Measurements from ENCODE around the gene TIGD3. TPM values are rescaled to one million over a fixed set of nuclear protein-coding genes. Genes with fewer than 3 reads are reported as not detected.
"Not testable (repeated sequence)": the region's sequence is repeated elsewhere in the genome, so short reads cannot be mapped to it uniquely, and the experiment has no call there.

TIGD3 gene
- total RNA-seq, 1 experiment from 2014 or later = 1.3 TPM

DNA sequence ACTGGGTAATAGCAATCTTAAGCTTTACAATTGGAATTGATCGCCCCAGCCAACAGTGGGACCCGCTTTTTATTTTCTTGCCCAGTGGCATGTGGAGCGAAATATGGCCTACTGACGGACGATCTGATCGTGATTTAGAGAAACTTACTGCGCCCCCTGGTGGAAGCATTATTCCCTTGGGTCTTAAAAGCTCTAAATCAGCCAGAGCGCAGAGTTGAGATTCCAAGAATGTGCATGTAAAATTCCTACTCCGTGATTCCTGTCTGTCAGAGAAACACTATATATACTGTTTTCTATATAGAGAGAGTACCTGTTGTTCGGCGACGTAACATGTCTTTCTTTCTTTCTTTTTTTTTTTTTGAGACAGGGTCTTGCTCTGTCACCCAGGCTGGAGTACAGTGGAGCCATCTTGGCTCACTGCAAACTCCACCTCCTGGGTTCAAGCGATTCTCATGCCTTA is 24.6 kb upstream of the TIGD3 start:
- Histone ChIP-seq H3K9me3 (ENCODE audit: low read length) (no peaks in the 10 kb centered on the region), H3K27me3 (ENCODE audit: low read length) (no peaks in the 10 kb centered on the region), H3K9me2 (replicated peaks; ENCODE audit: low read length) (no peaks in the 10 kb centered on the region), H3K4me3 (ENCODE audit: low read length) (peak overlapping the region; percentile 15; the same call in 1 of the 2 replicates), H3K36me3 (ENCODE audit: low read depth, low read length) (no peaks in the 10 kb centered on the region), H3F3A (ENCODE audit: low read length, unreplicated experiment) (no peaks in the 10 kb centered on the region), H3K27ac (ENCODE audit: low read length) (no peak overlapping the region), H4K20me1 (ENCODE audit: low read length) (peaks cover 6% of the 10 kb centered on the region), H3K4me2 (ENCODE audit: low read length) (peak overlapping the region; percentile 67), H3K4me1 (ENCODE audit: insufficient read depth, low read length) (peaks cover 11% of the 10 kb centered on the region), H2AFZ (ENCODE audit: low read length) (peak overlapping the region; percentile 81), H3K79me2 (ENCODE audit: low read length) (peaks cover 14% of the 10 kb centered on the region), H3K9ac (ENCODE audit: low read length) (peak overlapping the region; percentile 54)
- ChIA-PET CTCF (interaction anchor here (0.7 to 3.2 kb wide), 5 partner anchors 14 to 60 kb away, joined by 3 to 132 read pairs (median 5); partner anchors contain the start of gene CDC42EP2), POLR2A (ENCODE audit: unreplicated experiment) (interaction anchor here (0.5 to 1.2 kb wide), 6 partner anchors 28 to 201 kb away, joined by 3 to 14 read pairs (median 4); no protein-coding TSS in a partner anchor)
- ATAC-seq = peak; percentile 46
- intact Hi-C loops (cut with micrococcal nuclease) = loop anchor here (1.0 kb wide), 2 partner anchors 13 to 55 kb away; no protein-coding TSS in a partner anchor
- TF ChIP-seq EZH2 (IDR thresholded peaks at IDR 0.05; ENCODE audit: low read length, unreplicated experiment) (no peak), EZH2phosphoT487 (IDR thresholded peaks at IDR 0.05; ENCODE audit: borderline replicate concordance, low read length) (no peak)
- TF ChIP-seq, protein P1, sequence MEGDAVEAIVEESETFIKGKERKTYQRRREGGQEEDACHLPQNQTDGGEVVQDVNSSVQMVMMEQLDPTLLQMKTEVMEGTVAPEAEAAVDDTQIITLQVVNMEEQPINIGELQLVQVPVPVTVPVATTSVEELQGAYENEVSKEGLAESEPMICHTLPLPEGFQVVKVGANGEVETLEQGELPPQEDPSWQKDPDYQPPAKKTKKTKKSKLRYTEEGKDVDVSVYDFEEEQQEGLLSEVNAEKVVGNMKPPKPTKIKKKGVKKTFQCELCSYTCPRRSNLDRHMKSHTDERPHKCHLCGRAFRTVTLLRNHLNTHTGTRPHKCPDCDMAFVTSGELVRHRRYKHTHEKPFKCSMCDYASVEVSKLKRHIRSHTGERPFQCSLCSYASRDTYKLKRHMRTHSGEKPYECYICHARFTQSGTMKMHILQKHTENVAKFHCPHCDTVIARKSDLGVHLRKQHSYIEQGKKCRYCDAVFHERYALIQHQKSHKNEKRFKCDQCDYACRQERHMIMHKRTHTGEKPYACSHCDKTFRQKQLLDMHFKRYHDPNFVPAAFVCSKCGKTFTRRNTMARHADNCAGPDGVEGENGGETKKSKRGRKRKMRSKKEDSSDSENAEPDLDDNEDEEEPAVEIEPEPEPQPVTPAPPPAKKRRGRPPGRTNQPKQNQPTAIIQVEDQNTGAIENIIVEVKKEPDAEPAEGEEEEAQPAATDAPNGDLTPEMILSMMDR (conservative IDR thresholded peaks at IDR 0.05; ENCODE audit: low read depth, low read length) = peak; percentile 91
- no TSS peak for BruUV-seq (replicated peaks)
- peak; percentile 98 for DNase-seq

DNA sequence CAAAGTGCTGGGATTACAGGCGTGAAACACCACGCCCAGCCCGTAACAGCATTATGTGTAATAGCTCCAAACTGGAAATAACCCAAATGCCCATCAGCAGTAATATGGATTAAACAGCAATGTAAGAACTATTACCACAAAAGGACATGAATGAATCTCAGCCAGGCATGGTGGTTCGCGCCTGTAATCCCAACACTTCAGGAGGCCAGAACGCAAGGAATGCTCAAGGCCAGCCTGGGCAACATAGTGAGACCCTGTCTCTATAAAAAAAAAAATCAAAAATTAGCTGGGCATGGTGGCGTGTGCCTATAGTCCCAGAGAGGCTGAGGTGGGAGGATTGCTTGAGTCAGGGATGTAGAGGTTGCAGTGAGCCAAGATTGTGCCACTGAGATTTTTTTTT is 24.0 kb upstream of the TIGD3 start:
- H3K36me3 ChIP-seq (ENCODE audit: low read depth, low read length) = no peaks in the 10 kb centered on the region
- H3K9ac ChIP-seq (ENCODE audit: low read length) = no peak overlapping the region
- H3K27me3 ChIP-seq (ENCODE audit: low read length) = no peaks in the 10 kb centered on the region
- no peaks in the 10 kb centered on the region for H3F3A ChIP-seq (ENCODE audit: low read length, unreplicated experiment)
- peaks cover 20% of the 10 kb centered on the region for H3K79me2 ChIP-seq (ENCODE audit: low read length)
- BruUV-seq (replicated peaks) = no TSS peak
- no peaks in the 10 kb centered on the region for H3K9me2 ChIP-seq (replicated peaks; ENCODE audit: low read length)
- no peak overlapping the region for H3K27ac ChIP-seq (ENCODE audit: low read length)
- H3K4me2 ChIP-seq (ENCODE audit: low read length) = peak overlapping the region; percentile 67; the same call in 1 of the 2 replicates
- DNase-seq (no peak), ATAC-seq (no peak)
- ChIA-PET POLR2A (ENCODE audit: unreplicated experiment) (no interaction called here), CTCF (interaction anchor here (0.6 to 3.2 kb wide), 6 partner anchors 14 to 56 kb away, joined by 3 to 132 read pairs (median 18); partner anchors contain the start of gene CDC42EP2)
- peak overlapping the region; percentile 81 for H2AFZ ChIP-seq (ENCODE audit: low read length)
- intact Hi-C loops (cut with micrococcal nuclease) = loop anchor here (1.0 kb wide), 2 partner anchors 13 to 55 kb away; no protein-coding TSS in a partner anchor
- no peak overlapping the region for H3K4me3 ChIP-seq (ENCODE audit: low read length)
- H4K20me1 ChIP-seq (ENCODE audit: low read length) = peaks cover 12% of the 10 kb centered on the region
- H3K9me3 ChIP-seq (ENCODE audit: low read length) = no peaks in the 10 kb centered on the region
- H3K4me1 ChIP-seq (ENCODE audit: insufficient read depth, low read length) = peaks cover 17% of the 10 kb centered on the region
- TF ChIP-seq EZH2 (IDR thresholded peaks at IDR 0.05; ENCODE audit: low read length, unreplicated experiment) = no peak
- TF ChIP-seq EZH2phosphoT487 (IDR thresholded peaks at IDR 0.05; ENCODE audit: borderline replicate concordance, low read length) = no peak
- TF ChIP-seq, protein P1 (conservative IDR thresholded peaks at IDR 0.05; ENCODE audit: low read depth, low read length) = no peak

DNA sequence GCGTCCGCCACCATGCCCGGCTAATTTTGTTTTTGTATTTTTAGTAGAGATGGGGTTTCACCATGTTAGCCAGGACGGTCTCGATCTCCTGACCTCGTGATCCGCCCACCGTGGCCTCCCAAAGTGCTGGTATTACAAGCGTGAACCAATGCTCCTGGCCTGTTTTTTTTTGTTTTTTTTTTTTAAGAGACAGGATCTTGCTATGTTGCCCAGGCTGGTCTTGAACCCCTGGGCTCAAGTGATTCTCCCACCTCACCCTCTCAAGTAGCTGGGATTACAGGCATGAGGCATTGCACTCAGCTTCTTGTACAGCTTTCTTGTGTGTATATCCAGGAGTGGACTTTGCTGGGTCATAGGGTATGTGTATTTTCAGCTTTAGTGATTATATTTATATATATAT is 22.0 kb upstream of the TIGD3 start:
- H3K9me3 ChIP-seq (ENCODE audit: low read length); BruUV-seq (replicated peaks); H3K9me2 ChIP-seq (replicated peaks; ENCODE audit: low read length); intact Hi-C loops (cut with micrococcal nuclease); ATAC-seq; H3K27ac ChIP-seq (ENCODE audit: low read length); H3K36me3 ChIP-seq (ENCODE audit: low read depth, low read length); H3K4me2 ChIP-seq (ENCODE audit: low read length); H3F3A ChIP-seq (ENCODE audit: low read length, unreplicated experiment); H3K9ac ChIP-seq (ENCODE audit: low read length); H3K27me3 ChIP-seq (ENCODE audit: low read length); H3K4me3 ChIP-seq (ENCODE audit: low read length); H2AFZ ChIP-seq (ENCODE audit: low read length); DNase-seq: not testable (repeated sequence)
- H3K79me2 ChIP-seq (ENCODE audit: low read length) = peaks cover 37% of the 10 kb centered on the region
- H4K20me1 ChIP-seq (ENCODE audit: low read length) = peaks cover 13% of the 10 kb centered on the region
- ChIA-PET POLR2A (ENCODE audit: unreplicated experiment) (interaction anchor here (1.0 kb wide), 1 partner anchor 21 kb away, joined by 5 read pairs; the partner anchor contains the start of gene TIGD3), CTCF (interaction anchor here (1.0 to 2.1 kb wide), 2 partner anchors 58 to 103 kb away, joined by 3 to 47 read pairs; no protein-coding TSS in a partner anchor)
- H3K4me1 ChIP-seq (ENCODE audit: insufficient read depth, low read length) = peaks cover 18% of the 10 kb centered on the region
